ENCODE measurements around the gene ORMDL2.

The ORMDL2 gene

DNA sequence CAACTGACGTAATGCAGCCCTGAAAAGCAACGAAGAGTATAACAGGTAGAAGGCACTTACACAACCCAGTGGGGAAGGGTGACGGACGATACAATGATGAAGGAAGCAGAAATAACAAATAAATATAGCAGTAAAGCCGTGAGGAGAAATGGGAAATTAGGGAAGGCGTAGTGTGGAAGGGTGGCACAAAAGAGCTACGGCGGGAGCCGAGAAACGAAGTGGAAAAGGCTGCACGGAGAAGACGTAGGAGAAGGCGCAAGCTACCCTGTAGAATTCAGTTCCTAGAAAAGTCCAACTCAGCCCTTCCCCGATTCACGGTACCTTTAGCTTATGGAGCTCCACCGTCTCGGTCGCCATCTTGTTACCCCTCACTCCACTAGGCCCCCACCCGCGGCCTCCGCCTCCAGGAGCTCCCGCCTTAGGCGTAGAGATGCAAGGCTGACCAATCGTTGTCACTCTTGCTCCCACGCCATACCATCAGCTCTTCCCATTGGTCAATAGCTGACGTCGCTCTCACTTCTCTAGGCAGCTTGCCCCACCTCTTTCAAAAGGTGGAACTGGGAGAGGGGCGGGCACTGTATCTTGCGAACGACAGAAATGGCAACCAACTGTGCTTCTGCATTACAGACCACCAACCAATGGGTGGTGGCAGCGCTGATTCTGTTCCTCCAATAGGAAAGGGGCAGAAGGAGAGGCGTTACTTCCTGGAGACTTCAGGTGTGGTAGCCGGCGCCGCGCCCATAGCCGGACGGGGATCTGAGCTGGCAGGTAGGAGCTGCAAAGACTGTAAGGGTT is at the start of gene ORMDL2, which contains the start of gene SARNP:
TSS of gene ORMDL2 (plus strand) at position 697 of the 795 bp plus-strand sequence. CDS start 959 bp downstream, outside the sequence.
TSS of gene SARNP (minus strand) at position 380 of the 795 bp plus-strand sequence. CDS start at position 357, 23 bp downstream.
- peak; percentile 84 to 91 for DNase-seq (ENCODE audit: low read depth in 1 of 2, low spot score in 1 of 2)

GRCh38 chr12:55771736-55772135 is 46.1 kb upstream of the ORMDL2 start:
- no peak for DNase-seq (ENCODE audit: low read depth in 1 of 2, low spot score in 1 of 2)

DNA sequence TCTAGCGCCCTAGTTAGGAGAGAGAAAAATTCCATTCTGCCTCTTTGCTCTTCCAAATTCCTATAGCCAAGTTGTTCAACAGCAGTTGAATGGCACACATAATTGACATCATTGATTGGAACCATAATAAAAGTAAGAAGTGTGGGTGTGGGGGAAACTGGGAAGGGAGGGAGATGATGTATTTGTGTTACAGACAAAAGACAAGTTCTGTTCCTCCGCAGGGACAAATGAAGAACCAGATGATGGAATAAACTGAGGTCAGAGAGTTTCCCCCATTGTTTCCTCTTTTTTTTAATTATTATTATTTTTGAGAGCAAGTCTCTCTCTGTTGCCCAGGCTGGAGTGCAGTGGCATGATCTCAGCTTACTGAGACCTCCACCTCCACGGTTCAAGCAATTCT is 40.0 kb upstream of the ORMDL2 start:
- DNase-seq (ENCODE audit: low read depth in 1 of 2, low spot score in 1 of 2): no peak

DNA sequence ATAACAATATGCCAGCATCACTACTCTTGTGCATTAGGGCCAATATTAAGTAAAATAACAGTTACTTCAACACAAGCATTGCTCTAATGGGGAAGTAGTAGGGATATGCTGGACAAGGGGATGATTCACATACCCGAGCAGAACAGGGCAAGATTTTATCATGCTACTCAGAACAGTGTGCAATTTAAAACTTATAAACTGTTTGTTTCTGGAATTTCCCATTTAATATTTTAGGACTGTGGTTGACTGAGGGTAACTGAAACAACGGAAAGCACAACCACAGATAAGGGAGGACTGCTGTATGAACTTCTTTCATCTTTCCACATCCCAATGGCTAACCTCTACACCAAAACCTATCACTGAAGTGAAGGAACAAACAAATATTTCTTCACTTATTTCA is 37.2 kb upstream of the ORMDL2 start:
- DNase-seq (ENCODE audit: low read depth in 1 of 2, low spot score in 1 of 2): no peak

- no peak for DNase-seq (ENCODE audit: low read depth in 1 of 2, low spot score in 1 of 2)
Observed at GRCh38 chr12:55788546-55788945, 29.3 kb upstream of the ORMDL2 start.

- DNase-seq (ENCODE audit: low read depth in 1 of 2, low spot score in 1 of 2): no peak
Observed at GRCh38 chr12:55789171-55789570, 28.7 kb upstream of the ORMDL2 start.

DNA sequence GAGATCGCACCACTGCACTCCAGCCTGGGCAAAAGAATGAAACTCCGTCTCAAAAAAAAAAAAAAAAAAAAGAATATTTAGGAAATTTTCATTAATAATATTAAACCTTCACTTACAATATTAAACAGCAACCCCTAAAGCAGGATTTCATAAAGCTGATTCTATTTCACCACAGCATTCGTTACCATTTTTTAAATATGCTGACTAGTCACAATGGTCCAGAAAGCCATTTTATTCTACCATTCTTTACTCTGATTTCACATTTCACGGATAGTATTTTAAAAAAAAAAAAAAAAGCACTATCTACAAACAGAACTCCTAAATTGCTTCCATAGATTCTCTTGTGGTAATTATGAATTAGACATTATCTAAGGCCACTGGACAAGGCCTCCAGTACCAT is 27.9 kb upstream of the ORMDL2 start:
- no peak for DNase-seq (ENCODE audit: low read depth in 1 of 2, low spot score in 1 of 2)

DNA sequence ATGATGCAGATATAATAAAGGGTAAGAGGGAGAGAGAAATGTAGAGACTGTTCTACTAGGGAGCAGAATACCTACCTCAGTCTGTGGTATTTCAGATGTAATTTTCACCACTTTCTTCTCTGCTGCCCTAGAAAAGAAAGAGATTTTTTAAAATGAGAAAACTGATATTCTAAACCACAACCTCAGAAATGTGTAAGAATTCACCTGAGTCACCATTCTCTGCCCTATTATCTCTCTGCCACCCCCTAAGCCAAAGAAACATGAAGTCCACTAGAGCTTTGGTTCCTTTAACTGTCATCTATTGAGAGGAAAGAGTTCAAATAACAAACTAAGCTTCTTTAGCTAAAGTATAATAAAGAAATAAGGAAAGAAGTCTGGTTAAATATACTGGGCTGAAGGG is 21.9 kb upstream of the ORMDL2 start:
- DNase-seq (ENCODE audit: low read depth in 1 of 2, low spot score in 1 of 2): no peak

DNA sequence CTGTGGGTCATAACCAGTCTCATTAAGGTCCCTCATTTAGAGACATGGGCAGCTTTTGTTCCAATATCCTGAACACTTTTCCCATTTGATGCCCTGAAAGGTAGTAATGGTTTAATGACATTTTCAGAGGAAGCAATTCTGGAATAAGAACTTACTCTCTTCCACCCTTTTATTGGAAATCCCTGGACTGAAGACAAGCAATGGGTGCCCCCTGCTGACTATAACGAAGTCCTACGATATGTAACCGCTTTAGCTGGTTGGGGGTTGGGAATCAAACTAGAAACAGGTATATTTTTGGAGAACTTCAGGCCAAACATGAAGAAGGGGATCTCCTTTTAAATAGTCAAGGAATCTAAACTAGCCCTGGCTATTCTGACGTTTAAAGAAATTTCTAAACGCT is 20.8 kb upstream of the ORMDL2 start:
- no peak for DNase-seq (ENCODE audit: low read depth in 1 of 2, low spot score in 1 of 2)

GRCh38 chr12:55797550-55797949 is 20.3 kb upstream of the ORMDL2 start:
- no peak for DNase-seq (ENCODE audit: low read depth in 1 of 2, low spot score in 1 of 2)

DNA sequence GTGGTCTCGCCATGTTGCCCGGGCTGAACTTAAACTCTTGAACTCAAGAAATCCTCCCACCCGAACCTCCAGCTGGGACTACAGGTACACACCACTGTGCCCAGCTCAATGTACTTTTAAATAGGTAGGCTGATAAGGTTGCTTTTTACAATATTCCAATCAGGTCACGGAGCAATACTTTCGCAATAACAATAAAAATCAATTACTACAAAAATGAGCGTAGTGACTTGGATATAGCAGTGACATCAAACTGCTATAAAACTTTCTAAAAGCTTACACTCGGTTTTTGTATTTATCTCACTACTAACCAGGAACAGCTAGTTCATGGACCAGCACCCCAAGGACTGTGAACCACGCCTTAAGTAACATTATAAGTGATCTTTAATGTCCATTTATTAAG is 10.9 kb upstream of the ORMDL2 start:
- DNase-seq (ENCODE audit: low read depth in 1 of 2, low spot score in 1 of 2): no peak

DNA sequence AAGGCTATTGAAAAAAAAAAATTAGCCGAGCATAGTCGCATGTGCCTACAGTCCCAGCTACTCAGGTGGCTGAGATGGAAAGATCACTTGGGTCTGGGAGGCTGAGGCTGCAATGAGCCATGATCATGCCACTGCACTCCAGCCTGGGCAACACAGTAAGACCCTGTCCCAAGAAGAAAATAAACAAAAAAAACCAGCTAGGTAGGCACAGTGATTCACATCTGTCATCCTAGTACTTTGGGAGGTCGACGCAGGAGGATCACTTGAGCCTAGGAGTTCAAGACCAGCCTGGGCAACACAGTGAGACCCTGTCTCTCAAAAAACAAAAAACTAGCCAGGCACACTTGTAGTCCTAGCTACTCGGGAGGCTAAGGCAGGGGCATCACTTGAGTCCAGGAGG is 8.6 kb upstream of the ORMDL2 start:
- DNase-seq (ENCODE audit: low read depth in 1 of 2, low spot score in 1 of 2): no peak

DNA sequence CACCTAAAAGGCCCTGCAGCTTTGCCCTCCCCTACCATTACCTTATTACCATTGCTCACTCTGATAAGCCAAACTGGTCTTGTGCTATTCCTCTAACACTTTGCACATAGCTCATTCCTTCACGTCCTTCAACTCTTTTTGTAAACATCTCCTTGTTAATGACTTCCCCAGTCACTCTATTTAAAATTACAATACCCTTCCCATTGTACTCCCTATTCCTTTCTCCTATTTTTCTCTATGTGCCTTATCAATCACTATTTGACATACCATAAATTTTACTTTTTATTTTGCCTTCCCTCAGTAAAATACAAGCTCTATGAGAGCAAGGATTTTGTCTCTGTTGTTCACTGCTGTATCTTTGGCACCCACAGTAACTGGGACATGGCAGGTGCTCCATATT is 5.8 kb upstream of the ORMDL2 start:
- no peak for DNase-seq (ENCODE audit: low read depth in 1 of 2, low spot score in 1 of 2)

- no peak for DNase-seq (ENCODE audit: low read depth in 1 of 2, low spot score in 1 of 2)
Observed at GRCh38 chr12:55814257-55814656, 3.6 kb upstream of the ORMDL2 start.

DNA sequence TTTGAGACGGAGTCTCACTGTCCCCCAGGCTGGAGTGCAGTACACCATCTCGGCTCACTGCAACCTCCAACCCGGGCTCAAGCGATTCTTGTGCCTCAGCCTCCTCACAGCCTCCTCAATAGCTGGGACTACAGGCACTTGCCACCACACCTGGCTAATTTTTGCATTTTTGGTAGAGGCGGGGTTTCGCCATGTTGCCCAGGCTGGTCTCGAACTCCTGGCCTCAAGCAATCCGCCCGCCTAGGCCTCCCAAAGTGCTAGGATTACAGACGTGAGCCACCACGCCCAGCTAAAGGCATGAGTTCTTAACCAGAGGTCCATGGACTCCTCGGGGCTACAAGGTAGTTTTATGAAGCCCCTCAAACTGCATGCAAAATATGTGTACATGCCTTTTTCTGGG is 2.4 kb upstream of the ORMDL2 start:
- DNase-seq (ENCODE audit: low read depth in 1 of 2, low spot score in 1 of 2): no peak

- no peak for DNase-seq (ENCODE audit: low read depth in 1 of 2, low spot score in 1 of 2)
Observed at GRCh38 chr12:55816881-55817344, 928 bp upstream of the ORMDL2 start.

- DNase-seq (ENCODE audit: low read depth in 1 of 2, low spot score in 1 of 2): no peak
Observed at GRCh38 chr12:55818140-55818728, 393 bp downstream of the ORMDL2 start.

GRCh38 chr12:55818886-55819285 is 1.0 kb downstream of the ORMDL2 start:
- no peak for DNase-seq (ENCODE audit: low read depth in 1 of 2, low spot score in 1 of 2)

DNA sequence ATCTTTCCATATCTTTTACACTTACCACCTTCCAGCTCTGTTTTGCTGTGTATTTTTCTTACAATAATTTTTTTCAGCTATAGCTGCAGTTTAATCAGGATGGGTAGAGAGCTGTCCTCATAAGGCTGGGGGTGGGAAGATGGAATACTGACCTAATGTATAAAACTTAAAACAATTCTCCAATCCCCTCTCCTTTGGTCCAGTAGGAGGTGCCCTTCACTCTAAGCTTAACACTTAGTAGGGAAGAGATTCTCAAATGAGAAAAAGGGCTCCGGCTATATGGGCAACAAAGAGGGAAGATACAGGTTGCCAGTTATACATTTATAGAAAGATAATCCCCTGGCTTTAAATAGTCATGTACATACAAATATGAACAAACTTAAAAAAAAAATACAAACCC is 2.8 kb downstream of the ORMDL2 start:
- no peak for DNase-seq (ENCODE audit: low read depth in 1 of 2, low spot score in 1 of 2)

- DNase-seq (ENCODE audit: low read depth in 1 of 2, low spot score in 1 of 2): no peak
Observed at GRCh38 chr12:55822228-55822627, 4.4 kb downstream of the ORMDL2 start.

GRCh38 chr12:55823419-55823818 is 5.6 kb downstream of the ORMDL2 start:
- DNase-seq (ENCODE audit: low read depth in 1 of 2, low spot score in 1 of 2): no peak

DNA sequence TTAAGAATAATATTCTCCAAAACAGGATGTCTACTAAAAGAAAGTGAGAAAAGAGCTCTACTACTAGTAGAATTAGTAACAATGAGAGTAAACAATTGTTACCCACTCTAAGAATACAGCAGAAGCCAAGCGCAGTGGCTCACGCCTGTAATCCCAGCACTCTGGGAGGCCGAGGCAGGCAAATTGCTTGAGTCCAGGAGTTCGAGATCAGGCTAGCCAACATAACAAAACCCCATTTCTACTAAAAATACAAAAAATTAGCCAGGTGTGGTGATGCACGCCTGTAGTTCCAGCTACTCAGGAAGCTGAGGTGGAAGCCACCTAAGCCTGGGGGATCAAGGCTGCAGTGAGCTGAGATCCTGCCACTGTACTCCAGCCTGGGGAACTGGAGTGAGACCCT is 6.9 kb downstream of the ORMDL2 start:
- no peak for DNase-seq (ENCODE audit: low read depth in 1 of 2, low spot score in 1 of 2)

DNA sequence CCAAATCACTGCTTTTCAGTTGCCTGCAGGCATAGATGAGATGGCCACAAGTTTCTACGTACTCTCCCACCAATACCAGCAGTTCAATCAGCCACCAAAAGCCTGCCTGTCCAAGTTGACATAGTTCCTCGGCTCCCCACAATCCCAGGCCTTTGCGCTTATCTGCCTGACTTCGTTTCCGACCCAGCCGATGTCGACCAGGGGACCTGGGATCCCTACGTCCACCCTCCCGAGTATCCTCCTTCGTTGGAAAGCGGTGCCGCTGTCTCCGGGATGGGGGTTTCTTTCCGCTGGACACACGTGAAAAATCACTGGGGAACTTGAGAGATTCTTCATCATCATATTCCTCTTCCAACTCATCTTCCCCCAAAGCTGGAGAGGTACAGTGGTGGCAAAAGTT is 10.0 kb downstream of the ORMDL2 start:
- DNase-seq (ENCODE audit: low read depth in 1 of 2, low spot score in 1 of 2): no peak
